Lower leg skin (tissue), 3 donors: Measurements from ENCODE around the gene SVIL.

Source experiments
- CTCF ChIP-seq, 3 donors: fragments of 450-650 bp; IDR thresholded peaks; one replicate each; pipeline ENCODE4 v1.5.1; 2016; ENCODE audit warnings: antibody characterized with exemption in 3 of 3, mild to moderate bottlenecking in 3 of 3, moderate library complexity in 2 of 3
- POLR2A ChIP-seq, 2 donors: fragments of 450-650 bp; IDR thresholded peaks; one replicate each; pipeline ENCODE4 v1.6.1; 2016 to 2017; ENCODE audit warnings: antibody characterized with exemption in 2 of 2, mild to moderate bottlenecking in 1 of 2, moderate library complexity in 1 of 2

GRCh38 chr10:29620112-29620690 is 14.6 kb downstream of the SVIL start:
- TF ChIP-seq CTCF (IDR thresholded peaks at IDR 0.05) (no peak), POLR2A (IDR thresholded peaks at IDR 0.05) (no peak)
